Chondrocyte (in vitro differentiated cells): ENCODE results near the gene SH3YL1. TPM values are rescaled to one million over a fixed set of nuclear protein-coding genes. Genes with fewer than 3 reads are reported as not detected.

Source experiments
- DNase-seq: peaks from one replicate; pipeline ENCODE4 v3.0.0; 2021; ENCODE audit warnings: mixed read lengths, low spot score
- H3K27ac Mint-ChIP-seq: one replicate; pipeline ENCODE4 v1.8.0; 2021; ENCODE audit warnings: mild to moderate bottlenecking, moderate library complexity, mixed read lengths; ENCODE audit not compliant: unreplicated experiment
- H3K27me3 Mint-ChIP-seq: 2 replicates; pipeline ENCODE4 v1.8.0; 2021; ENCODE audit warnings: low read depth, mixed read lengths
- H3K36me3 Mint-ChIP-seq: 2 replicates; pipeline ENCODE4 v1.8.0; 2021; ENCODE audit warnings: low read depth, mixed read lengths
- H3K4me1 Mint-ChIP-seq: 2 replicates; pipeline ENCODE4 v1.8.0; 2021; ENCODE audit warnings: low read depth, mild to moderate bottlenecking, mixed read lengths
- H3K4me3 Mint-ChIP-seq: one replicate; pipeline ENCODE4 v1.8.0; 2021; ENCODE audit warnings: mild to moderate bottlenecking, moderate library complexity, mixed read lengths; ENCODE audit not compliant: unreplicated experiment
- H3K9me3 Mint-ChIP-seq: 2 replicates; pipeline ENCODE4 v1.8.0; 2021; ENCODE audit warnings: low read depth, mixed read lengths
- CTCF ChIP-seq: fragments of 200-600 bp; sonication (generic); IDR thresholded peaks from 2 replicates; pipeline ENCODE4 v1.5.0; 2021; ENCODE audit warnings: antibody characterized with exemption, mild to moderate bottlenecking, moderate library complexity
- total RNA-seq: library from RNA; stranded (reverse); gene quantifications from 3 replicates; pipeline ENCODE4 v1.2.1, GENCODE V29; 2021

The SH3YL1 gene
- total RNA-seq, 1 donor from 2014 or later = 36.1 TPM

DNA sequence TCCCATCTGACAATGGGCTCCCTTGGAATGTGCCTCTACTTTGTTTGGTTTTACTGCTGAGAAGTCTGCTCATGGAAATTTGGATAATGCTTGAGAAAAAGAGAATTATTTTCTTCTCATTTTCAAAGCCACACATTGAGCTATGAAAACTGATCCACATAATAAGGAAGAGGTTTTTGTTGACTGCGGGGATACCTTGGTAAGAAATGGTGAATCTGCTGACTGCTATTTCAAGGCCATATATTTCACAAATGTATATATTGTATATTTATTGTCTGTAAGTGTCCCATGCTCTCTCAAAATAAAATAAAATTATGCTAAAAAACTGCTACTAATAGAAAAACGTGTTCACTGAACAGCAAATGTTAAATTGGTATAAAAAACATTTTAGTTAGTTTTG, 15.1 kb downstream of the SH3YL1 start:
- no peaks in the 10 kb centered on the region for H3K9me3 Mint-ChIP-seq
- peaks cover 10% of the 10 kb centered on the region for H3K4me1 Mint-ChIP-seq
- H3K36me3 Mint-ChIP-seq = peaks cover 18% of the 10 kb centered on the region
- DNase-seq = no peak
- H3K4me3 Mint-ChIP-seq = no peak overlapping the region
- no peaks in the 10 kb centered on the region for H3K27me3 Mint-ChIP-seq
- H3K27ac Mint-ChIP-seq = no peak overlapping the region
- no peak for TF ChIP-seq CTCF

DNA sequence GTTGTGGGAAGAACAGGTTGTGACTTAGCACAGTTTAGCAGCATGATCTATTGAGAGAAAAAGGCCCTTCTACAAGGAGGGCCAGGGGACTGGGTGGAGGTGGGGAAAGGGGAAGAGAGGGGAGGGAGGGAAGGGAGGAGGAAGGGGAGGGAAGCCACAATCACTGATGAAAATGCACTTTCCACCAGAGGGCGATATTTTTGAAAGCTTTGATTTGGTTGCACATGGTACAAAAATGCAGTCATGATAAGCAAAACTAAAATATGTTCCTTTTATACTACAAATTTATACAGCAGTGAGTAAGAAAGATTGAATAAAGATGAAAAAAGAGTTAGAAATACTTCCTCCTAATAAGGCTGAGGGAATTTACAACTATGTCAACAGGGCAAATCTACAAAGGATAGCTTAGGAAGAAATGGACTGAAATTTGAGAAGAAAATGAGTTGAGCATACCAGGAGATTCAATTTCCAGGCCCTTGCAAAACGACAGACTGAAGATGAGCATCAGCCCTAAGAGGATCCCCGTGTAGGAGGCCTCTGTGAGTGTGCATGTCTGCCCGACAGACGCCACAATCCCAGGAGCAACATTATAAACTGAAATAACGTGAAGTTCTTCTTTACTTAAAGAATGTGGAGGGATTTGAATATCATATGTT, 17.2 kb downstream of the SH3YL1 start:
- Mint-ChIP-seq H3K27me3 (no peaks in the 10 kb centered on the region), H3K4me1 (peaks cover 10% of the 10 kb centered on the region), H3K9me3 (peaks cover 10% of the 10 kb centered on the region), H3K36me3 (peaks cover 31% of the 10 kb centered on the region), H3K4me3 (no peak overlapping the region), H3K27ac (peak overlapping the region; percentile 70)
- peak; percentile 86 for TF ChIP-seq CTCF
- DNase-seq = no peak

GRCh38 chr2:244547-244946, 19.3 kb downstream of the SH3YL1 start:
- no peak overlapping the region for H3K4me3 Mint-ChIP-seq
- H3K27ac Mint-ChIP-seq = no peak overlapping the region
- no peaks in the 10 kb centered on the region for H3K27me3 Mint-ChIP-seq
- no peak for DNase-seq
- H3K36me3 Mint-ChIP-seq = peaks cover 38% of the 10 kb centered on the region
- peaks cover 10% of the 10 kb centered on the region for H3K4me1 Mint-ChIP-seq
- no peak for TF ChIP-seq CTCF
- peaks cover 15% of the 10 kb centered on the region for H3K9me3 Mint-ChIP-seq

GRCh38 chr2:238869-239268, 25.0 kb downstream of the SH3YL1 start:
- Mint-ChIP-seq H3K4me3 (no peak overlapping the region), H3K4me1 (peaks cover 13% of the 10 kb centered on the region), H3K27ac (peak overlapping the region; percentile 24), H3K9me3 (peaks cover 15% of the 10 kb centered on the region), H3K36me3 (peaks cover 33% of the 10 kb centered on the region), H3K27me3 (no peaks in the 10 kb centered on the region)
- DNase-seq = no peak
- TF ChIP-seq CTCF = no peak

DNA sequence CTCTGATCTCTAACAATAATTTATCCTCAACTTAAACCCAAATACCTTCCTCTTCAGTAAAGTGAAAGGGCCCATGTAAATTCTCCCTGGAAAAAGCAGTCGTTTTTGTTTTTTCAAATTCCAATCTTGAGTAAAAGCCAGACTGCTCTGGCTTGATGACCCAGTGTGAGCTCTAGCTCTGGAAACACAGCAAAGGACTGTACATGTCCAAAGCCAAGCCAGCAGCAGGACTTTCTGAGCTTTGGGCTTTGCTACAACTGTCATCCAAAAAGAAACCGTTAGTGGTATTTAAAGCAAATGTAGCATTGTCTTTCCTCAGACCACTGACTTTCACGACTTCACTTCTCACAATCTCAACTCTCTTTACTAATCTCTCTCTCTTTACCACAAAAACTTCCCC, 25.4 kb downstream of the SH3YL1 start:
- peak overlapping the region; percentile 24 for H3K27ac Mint-ChIP-seq
- no peaks in the 10 kb centered on the region for H3K27me3 Mint-ChIP-seq
- H3K9me3 Mint-ChIP-seq = peaks cover 15% of the 10 kb centered on the region
- H3K4me3 Mint-ChIP-seq = no peak overlapping the region
- no peak for TF ChIP-seq CTCF
- peaks cover 29% of the 10 kb centered on the region for H3K36me3 Mint-ChIP-seq
- H3K4me1 Mint-ChIP-seq = peaks cover 13% of the 10 kb centered on the region
- DNase-seq = no peak
